HG02678 (cell line): Measurements from ENCODE around the gene DNAH10.

Source experiments
- ATAC-seq: cut with Tn5 transposase; IDR thresholded peaks from one replicate; pipeline ENCODE4 v1.9.1; 2021; ENCODE audit warnings: mild to moderate bottlenecking, moderate library complexity; ENCODE audit not compliant: unreplicated experiment

Gene DNAH10

GRCh38 chr12:123962513-123962912 lies 200.4 kb downstream of the DNAH10 start:
- ATAC-seq, result no peak

- no peak for ATAC-seq
Observed at GRCh38 chr12:123963821-123964220, 201.7 kb downstream of the DNAH10 start.

- no peak for ATAC-seq
Observed at GRCh38 chr12:123965382-123965781, 203.3 kb downstream of the DNAH10 start.

GRCh38 chr12:123966596-123966995 lies 204.5 kb downstream of the DNAH10 start:
- no peak for ATAC-seq

- no peak for ATAC-seq
Observed at GRCh38 chr12:123967121-123967586, 205.1 kb downstream of the DNAH10 start.

- ATAC-seq, result no peak
Observed at GRCh38 chr12:123971449-123971769, 209.3 kb downstream of the DNAH10 start.

GRCh38 chr12:123971770-123972456 lies 209.8 kb downstream of the DNAH10 start:
- ATAC-seq, result peak; percentile 9

- ATAC-seq, result peak; percentile 81
Observed at GRCh38 chr12:123972457-123973401, 210.6 kb downstream of the DNAH10 start, which contains the start of the genes CCDC92 and ZNF664. CCDC92 (minus strand) TSS chr12:123972831; CDS start chr12:123944305, 28,526 bp downstream. ZNF664 (plus strand) TSS chr12:123973215; CDS start chr12:124012145, 38,930 bp downstream.

- ATAC-seq, result peak; percentile 4
Observed at GRCh38 chr12:123973552-123974341, 211.6 kb downstream of the DNAH10 start.

- no peak for ATAC-seq
Observed at GRCh38 chr12:123976227-123976826, 214.2 kb downstream of the DNAH10 start.

GRCh38 chr12:123979566-123979965 lies 217.5 kb downstream of the DNAH10 start:
- ATAC-seq, result no peak

- no peak for ATAC-seq
Observed at GRCh38 chr12:123982269-123982668, 220.2 kb downstream of the DNAH10 start.

- ATAC-seq, result no peak
Observed at GRCh38 chr12:123983822-123984485, 221.9 kb downstream of the DNAH10 start.

GRCh38 chr12:123984903-123985302 lies 222.8 kb downstream of the DNAH10 start:
- ATAC-seq, result no peak
